Panc1 (cell line): ENCODE measurements around the gene PEX5L.

Experiments used
- CTCF ChIP-seq: fragments of 450-650 bp; IDR thresholded peaks from 2 replicates; pipeline ENCODE4 v1.5.1; 2017; ENCODE audit warnings: mild to moderate bottlenecking
- POLR2AphosphoS5 ChIP-seq: IDR thresholded peaks from 2 replicates; pipeline ENCODE4 v1.6.1; 2012; ENCODE audit warnings: mild to moderate bottlenecking, low read depth, low read length, moderate library complexity
- SIN3A ChIP-seq: IDR thresholded peaks from 2 replicates; pipeline ENCODE4 v1.6.1; 2012; ENCODE audit warnings: low read depth, mild to moderate bottlenecking, low read length, moderate library complexity, borderline replicate concordance; ENCODE audit not compliant: insufficient read depth

- TF ChIP-seq CTCF (no peak; the same call in 1 of the 2 replicates), SIN3A (no peak), POLR2AphosphoS5 (no peak)
Observed at GRCh38 chr3:179943117-179943880, 93.4 kb downstream of the PEX5L start.
